ENCODE results near the gene WNK2.
"Not testable (repeated sequence)": the region's sequence is repeated elsewhere in the genome, so short reads cannot be mapped to it uniquely, and the experiment has no call there.

The WNK2 gene

DNA sequence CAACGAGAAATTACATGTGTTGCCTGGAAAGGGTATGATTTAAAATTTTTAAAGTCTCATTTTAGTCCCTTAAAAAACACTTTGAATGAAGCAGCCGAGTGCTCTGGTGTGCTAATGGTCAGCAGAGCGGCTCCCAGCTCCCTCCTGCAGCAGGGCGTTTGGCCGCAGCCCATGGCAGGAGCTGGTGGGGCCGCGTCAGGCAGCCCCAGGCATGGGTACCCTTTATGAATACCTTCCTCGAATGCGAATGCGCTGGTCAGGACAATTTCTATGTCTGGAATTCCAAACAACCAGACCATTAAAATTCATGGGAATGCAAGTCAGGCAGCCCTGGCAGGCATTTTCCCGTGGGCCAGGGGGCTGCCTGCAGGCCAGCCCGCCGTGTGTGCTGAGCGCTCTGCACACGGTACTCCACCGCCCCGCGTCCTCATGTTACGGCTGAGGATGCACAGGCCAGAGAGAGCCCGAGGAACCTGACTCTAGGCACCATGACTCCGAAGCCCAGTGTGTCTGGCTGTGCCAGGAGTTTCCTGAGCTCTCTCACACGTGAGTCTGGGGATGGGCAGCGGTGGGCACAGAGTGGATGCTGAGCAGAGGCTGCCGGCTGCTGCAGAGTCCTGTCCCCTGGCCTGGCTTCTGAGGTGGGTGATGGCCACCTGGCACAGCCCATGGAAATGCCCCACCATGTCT, 123.7 kb downstream of the WNK2 start:
- no peak for DNase-seq (ENCODE audit: low spot score)

DNA sequence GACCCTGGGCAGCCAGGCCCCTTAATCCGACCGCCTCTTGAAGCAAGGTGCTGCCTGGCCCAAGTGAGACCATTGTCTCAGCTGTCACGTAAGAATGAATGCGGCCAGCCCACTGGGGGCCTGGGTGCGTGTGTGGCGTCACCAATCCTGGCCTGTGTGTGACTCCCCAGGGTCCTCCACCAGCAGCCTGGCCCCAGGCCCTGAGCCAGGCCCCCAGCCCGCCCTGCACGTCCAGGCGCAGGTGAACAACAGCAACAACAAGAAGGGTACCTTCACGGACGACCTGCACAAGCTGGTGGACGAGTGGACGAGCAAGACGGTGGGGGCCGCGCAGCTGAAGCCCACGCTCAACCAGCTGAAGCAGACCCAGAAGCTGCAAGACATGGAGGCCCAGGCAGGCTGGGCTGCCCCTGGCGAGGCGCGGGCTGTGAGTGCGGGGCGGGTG, 124.2 kb downstream of the WNK2 start:
- DNase-seq (ENCODE audit: low spot score): no peak

DNA sequence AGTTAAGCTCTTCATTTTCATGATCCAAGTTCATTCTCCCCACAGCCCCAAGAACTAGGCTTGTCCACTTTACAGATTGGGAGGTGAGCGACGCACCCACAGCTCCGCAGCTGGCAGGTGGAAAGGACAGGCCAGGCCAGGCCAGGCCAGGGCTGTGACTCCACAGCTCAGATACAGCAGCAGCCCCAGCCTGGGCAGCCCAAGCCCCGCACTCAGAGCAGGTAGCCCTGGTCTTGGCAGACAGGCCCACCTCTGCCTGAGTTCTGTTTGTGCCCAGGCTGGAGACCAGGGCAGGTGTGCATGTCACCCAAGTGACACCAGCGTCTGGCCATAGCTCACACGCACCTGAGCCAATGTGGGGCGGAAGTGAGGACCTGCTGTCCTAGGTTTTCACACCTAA, 124.7 kb downstream of the WNK2 start:
- DNase-seq (ENCODE audit: low spot score): no peak

DNA sequence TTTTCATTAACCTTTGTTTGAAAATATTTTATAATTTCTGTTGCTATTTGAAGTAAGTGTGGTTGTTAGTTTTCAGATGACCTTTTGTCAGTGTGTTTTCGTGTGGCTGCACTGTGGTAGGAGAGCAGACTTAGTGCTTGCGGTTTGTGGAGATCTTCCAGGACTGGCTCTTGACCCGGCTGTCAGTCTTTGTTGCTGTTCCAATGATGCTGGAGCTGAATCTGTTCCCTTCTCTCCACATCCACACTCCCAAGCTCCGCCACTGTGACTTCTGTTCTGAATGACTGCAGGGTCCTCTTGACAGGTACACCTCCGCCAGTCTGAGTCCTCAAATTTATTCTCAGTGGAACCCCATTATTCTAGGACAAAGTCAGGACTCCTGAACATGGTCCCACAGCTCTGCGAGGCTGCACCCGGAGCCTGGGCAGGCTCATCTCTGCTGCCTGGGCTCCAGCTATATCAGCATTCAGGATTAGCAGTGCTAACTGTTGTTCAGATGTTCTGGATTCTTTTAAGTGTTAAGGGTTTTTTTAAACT, 126.0 kb downstream of the WNK2 start:
- no peak for DNase-seq (ENCODE audit: low spot score)

DNA sequence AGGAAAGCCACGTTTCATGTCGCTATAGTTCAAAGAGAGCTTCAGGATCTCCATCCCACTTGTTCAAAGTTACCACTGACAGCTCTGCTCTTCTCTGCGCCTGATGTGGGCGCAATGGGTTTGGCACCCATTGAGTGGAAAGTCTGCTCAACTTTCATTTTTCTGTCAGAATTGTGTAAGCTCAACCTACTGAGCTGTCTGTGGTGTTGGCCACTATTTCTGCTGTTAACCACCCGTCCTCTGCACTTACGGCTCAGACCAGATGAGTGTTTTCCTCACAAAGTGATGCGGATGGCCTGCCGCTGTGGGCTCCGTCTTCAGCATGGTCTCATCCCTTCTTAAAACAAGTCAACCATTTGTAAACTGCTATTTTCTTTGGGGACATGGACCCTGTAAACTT, 131.2 kb downstream of the WNK2 start:
- DNase-seq (ENCODE audit: low spot score): no peak

DNA sequence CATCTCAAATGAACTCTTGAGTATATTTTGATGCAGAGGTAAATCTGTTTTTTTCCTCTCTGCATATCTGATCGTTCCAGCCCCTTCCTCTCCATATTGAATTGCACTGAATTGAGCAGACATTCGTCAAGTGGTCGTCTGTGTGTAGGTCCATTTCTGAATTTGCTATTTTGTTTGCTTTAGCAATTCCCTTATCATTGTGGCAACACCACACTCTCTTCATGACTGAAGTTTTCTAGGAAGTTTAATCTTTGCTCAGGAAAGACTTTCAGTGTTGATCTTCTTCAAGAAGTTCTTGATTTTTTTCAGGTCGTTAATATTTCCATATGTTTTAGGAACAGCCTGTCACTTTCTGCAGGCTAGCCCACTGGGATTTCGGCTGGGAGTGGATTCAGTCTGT, 132.0 kb downstream of the WNK2 start:
- no peak for DNase-seq (ENCODE audit: low spot score)

DNA sequence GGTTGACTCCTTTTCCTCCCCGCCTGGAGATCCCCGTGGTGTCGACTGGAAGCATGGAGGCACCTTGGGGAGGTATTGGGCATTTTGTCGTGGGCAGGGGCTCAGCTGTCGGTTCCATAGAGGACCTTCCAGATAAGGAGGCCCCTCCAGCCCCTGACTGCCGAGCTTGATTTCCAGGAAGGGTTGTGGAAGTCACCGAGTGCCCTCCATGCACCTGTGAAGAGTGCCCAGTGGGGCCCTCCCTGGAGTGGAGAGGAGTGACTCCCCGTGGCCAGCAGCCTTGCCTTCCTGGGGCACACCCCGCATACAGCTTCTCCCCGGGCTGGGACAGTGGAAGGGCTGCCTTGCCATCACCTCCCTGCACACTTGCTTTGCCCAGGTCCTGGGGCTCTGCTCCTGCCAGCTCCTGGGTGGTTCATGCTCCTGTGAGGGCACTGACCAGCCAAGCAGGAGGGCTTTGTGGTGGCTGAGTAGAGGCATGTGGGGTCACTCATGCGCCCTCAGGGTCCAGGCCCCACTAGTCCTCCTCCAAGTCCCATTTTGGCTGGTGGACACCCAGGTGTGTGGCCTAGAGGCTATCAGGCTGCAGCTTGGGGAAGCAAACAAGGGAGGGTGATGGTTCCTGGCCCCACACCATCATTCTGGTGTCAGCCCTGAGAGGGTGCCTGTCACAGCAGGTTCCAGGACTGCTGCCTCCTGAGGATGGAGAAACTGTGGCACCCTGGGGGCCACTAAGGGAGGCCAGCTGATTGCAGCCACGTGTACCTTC, 133.0 kb downstream of the WNK2 start:
- no peak for DNase-seq (ENCODE audit: low spot score)

DNA sequence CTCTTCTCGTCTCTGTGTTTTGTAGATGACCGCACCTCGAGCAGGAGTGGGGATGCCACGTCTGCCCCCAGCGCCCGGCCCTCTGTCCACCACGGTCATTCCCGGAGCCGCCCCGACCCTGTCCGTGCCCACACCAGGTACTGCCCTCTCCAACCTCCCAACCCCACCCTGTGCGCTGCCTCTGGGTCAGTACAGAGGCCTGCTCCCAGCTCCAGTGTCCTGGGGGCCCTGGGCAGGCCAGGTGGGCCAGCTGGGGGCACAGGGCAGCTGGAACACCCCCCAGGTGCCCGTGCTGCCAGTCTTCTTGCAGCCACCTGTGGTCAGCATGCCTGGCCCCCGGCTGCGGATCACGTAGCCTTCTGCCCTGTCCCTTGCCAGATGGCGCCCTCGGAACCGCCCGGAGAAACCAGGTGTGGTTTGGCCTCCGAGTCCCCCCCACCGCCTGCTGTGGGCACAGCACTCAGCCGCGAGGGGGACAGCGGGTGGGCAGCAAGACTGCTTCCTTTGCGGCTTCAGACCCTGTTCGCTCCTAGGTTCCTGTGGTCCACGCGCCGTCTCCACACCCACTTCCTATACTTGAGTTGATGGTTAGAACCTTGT, 133.7 kb downstream of the WNK2 start:
- no peak for DNase-seq (ENCODE audit: low spot score)

DNA sequence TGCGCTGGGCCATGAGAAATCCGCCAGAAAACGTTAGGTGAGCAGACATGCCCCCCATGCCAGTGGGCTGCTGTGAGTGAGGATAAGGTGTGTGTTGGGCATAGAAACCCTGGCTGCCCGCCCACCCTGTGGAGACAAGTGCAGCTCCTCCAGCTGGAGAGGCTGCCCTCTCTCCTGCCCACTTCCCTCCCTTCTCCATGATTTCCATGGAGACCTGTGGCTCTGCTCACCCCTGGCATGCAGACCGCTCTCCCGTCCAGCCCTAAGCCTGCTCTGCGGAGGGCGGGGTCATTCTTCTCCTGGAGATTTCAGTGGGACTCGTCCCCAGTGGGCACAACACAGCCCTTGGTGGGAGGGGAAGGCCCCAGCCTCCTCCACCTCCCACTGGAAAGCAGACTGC, 134.5 kb downstream of the WNK2 start:
- DNase-seq (ENCODE audit: low spot score): no peak

DNA sequence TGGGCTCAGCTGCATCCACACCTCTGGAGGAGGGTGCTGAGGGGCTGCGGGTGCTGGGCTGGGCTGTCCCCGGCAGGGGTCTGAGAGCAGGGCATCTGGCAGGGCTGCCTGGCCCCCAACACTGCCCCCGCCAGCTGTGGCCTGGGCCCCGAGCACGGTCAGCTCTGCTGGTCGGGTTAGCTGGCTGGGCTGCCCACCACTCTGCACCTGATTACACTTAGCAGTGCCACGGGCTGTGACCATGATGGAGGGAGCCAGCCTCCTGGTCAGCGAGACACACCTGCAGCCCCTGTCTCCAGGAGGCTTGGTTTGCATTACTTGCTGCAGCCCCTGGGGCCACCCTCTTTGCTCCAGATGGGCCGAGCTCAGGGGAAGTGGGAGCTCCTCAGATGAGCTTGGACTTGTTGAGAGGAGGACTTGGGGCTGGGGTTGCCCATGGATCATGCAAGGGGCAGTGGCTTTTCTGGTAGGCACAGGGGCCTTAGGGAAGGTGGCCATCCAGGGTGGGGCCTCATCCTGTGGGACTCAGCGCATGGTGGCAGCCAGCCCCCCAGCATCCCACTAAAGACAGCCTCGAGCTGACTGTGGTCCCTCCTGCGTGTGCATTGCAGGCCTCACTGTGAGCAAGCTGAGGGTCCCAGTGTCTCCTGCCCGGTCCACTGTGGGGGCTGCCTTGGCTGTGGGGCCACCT, 135.5 kb downstream of the WNK2 start:
- no peak for DNase-seq (ENCODE audit: low spot score)

DNA sequence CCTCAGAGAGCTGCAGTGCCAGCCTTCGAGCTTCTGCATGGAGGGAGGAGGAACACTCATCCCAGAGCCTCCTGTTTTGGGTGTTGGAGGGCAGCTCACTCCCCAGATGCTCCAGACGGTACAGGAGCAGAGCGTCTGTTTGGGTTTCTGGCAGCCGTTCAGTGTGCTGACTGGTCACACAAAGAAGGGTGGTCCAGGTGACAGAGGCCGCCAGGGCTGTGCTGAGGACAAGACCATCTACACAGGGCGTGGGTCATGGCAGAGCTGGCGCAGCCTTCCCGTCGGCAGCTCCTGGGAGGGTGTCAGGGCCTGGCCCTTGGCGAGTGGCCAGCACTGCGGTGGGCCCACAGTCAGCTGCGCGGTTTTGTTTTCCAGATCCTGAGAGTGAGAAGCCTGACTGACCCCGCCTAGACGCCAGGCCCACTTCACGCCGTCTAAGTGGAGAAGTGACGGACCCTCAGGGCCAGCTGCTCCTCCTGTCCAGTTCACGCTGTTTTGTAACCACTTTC, 136.1 kb downstream of the WNK2 start:
- DNase-seq (ENCODE audit: low spot score): no peak

DNA sequence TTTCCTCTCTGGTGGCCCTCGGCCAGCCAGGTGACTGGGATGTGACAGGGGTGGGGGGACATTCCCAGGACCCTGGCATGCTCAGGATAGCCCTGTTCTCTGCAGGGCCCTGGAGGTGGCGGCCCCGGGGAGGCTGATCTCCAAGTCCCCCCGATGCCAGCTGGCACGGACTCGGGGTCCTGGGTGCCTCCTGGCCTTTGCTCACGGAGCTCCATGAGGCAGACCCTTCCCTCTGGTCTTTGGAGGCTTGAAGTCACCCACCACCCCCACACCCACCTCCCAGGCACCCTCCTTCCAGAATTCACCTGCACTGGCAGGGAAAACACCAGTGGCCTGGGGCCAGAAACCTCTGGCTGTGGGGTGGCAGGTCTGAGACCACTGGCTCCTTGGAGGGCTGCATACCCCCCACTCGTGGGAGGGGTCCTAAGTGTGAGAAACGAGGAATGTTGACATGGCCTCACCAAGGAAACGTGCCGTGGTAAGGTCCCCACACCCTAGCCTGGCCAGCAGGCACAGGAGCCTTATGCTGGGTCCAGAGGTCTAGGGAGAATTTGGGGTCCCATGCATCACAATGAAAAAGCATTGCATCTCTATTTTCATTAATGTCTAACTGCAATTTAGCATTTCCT, 136.8 kb downstream of the WNK2 start:
- DNase-seq (ENCODE audit: low spot score): no peak

DNA sequence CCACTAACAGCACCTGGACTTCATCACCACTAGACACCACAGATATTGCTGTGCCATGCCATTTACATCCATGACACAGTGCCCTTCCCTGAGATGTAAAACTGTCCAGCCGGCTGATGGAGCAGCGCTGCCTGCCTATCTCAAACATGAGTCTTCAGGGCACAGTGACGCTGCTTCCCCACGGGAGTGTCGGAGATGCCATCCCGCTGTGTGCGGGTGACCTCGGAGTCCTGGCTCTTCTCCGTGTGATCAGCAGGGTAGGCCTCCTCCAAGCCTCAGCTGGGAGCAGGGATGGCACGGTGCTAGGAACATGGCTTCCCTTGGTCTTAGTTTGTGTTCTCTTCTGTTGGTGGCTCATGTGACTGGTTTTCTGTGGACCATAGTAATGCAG, 137.3 kb downstream of the WNK2 start:
- no peak for DNase-seq (ENCODE audit: low spot score)

DNA sequence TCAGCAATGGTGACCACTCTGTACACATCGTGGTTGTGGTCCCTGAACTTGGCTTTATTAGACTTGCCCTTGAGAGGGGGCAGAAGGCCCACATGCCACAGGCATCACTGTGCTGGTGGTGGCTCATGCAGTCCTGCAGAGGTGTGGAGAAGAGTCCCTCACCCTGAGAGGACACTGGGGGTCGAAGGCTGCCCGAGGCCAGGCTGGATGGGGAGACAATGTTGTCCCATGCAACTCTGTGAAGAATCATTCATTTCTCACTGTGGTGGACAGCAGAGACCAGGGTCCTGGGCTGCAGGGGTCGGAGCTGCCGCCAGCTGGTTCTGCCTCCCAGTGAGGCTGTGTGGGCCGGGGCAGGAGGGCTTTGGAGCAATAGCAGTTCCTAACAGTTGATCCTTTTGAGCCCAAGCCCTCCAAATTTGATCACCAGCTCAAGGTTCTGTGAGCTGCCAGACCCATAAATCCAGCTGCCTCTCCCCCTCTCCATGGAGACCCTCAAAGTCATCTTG, 139.6 kb downstream of the WNK2 start:
- DNase-seq (ENCODE audit: low spot score): not testable (repeated sequence)

DNA sequence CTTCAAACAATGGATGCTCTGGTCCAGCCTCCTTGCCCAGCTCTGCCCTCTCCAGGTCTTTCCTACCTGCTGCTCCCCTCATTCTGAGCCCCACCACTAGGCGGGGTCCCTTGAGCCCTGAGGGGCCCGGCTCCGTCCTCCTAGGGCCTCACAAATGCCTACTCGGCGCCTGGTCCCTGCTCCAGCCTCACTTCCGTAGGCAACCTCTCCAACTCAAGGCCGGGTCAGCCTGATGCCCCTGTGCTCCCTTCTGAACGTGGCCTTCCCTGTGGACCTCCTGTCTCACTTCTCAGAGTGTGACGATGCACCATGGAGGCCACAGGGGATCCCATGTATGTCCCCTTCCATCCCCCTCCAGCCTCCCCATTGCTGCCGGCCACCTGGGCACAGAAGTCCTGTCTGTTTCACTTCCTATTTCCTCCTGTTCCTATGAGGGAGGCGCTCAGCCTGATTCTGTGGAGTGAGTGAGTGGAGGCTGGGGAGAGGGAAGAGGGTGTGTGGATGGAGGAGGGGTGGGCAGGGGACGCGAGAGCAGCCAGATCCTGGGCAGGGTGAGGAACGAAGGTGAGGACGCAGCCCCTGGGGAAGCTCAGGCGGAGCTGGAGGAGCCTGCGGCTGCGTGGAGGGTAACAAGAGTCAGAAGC, 140.4 kb downstream of the WNK2 start:
- no peak for DNase-seq (ENCODE audit: low spot score)

DNA sequence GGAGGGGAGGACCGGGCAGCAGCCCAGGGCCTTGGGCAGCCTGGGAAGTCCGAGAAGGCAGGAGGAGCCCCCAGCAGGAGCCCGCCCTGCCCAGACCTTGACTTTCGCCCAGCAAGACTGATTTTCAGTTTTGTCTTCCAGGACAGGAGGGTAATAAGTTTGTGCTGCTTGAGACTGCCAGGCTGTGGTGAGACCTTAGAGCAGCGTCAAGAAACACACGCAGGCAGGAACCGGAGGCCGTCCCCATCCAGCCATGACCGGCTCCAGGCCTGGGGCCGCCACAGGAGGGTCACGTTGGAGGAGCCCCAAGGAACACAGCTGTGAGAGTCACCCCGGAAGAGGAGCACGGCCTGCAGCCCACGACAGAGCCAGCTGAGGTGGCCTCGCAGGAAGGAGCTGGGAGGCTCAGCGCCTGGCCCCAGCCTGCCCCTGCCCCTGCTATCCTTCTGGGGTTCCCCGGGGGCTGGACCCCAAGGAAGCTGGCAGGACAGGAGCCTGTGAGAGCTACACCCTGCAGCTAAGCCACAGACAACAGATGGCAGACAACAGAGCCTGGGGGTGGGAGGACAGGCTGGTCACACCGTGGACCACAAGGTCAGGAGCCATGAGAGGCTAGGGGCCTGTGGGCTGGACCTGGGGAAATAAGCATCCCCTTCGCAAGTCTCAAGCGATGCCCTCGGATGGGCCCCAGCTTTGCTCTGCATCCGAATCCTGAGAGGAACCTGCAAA, 141.5 kb downstream of the WNK2 start:
- no peak for DNase-seq (ENCODE audit: low spot score)

DNA sequence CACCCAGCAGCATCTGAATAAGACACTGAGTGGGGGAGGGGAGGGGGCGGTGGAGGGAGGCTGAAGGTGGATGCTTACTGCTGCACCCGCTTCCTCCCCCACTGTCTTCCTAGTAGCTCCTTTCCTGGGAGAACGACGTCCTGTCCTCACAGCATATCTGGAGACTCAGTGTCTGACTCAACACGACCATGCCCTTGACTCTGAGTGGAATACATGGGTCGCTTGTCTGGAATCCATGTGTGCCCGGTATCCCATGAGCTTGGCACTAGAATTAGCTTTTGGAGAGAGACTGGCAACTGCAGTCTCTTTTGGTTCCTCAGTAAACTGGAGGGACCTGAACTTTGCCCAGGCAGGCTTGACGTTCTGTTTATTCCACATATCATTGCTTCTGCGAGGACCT, 142.1 kb downstream of the WNK2 start:
- peak; percentile 45 for DNase-seq (ENCODE audit: low spot score)

DNA sequence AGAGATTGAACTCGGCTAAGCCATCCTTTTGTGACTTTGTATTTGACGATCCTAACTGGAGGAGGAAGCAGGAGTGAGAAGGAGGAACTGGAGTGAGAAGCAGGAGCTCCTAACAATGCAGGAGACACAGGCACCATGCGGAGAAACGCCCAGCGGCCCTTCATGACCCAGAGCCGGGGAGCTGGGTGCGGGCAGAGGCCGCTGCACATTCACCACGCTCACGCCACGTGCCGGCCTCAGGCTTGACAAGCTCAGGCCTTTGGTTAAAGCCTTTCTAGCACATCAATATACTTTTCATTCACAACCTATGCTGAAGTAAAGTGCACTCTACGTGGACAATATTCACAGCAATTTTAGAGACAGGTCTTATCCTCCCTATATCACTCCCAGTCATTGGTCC, 142.7 kb downstream of the WNK2 start:
- DNase-seq (ENCODE audit: low spot score): no peak

DNA sequence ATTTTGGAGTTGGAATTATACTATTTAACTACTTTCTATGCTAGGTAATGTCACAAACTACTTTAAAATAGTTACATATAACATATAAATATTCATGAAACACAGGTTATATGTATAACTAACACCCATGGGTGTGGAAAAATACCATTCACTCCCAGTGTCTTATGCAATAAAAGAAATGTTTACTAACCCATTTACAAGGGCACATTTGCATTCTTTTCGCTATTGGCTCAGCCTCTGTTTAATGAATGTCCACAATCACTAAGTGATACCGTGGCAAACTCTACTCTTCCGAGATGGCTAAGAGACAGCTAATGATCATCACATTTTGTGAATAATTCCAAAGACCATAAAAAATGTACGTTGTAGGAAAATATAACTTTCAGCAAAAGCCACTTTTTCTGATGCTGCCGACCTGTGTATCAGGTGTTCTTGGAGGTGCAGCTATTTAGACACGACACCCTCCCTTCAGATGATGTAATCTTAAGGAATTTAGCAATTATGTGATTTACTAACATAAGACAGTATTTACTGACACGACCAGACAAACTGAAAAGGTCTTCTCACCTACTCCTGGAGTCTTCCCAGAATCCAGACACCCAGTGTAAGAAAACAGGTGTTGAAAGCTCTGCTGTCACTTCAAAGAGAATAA, 145.8 kb downstream of the WNK2 start:
- no peak for DNase-seq (ENCODE audit: low spot score)

DNA sequence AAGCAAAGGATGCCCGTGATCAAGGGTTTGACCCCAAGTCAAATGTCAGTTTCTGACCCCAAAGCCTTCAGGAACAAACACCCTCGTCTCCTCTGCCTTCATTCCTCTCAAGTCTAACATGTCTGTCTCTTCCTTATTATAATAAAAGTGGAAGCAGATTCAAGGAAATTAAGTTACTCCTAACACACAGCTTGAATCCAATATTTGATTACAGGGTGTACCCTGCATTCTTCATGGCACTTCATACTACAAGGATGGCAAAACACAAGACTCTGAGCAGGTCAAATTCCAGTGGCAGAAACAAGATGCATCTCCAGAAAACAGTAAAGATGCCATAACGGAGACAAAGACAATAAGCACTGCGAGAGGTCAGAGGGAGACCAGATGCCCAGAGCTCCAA, 148.4 kb downstream of the WNK2 start:
- DNase-seq (ENCODE audit: low spot score): no peak

All from AG08396 (cell line).